Measurements from ENCODE around the gene GCA.

The GCA gene

GRCh38 chr2:162343824-162344616 is at the start of gene GCA:
Gene GCA, plus strand, starts transcription at chr2:162344132. Its CDS starts 117 bp downstream, at chr2:162344249.
- peak; percentile 71 for DNase-seq

- no peak for DNase-seq
Measured at GRCh38 chr2:162295009-162295408, 48.9 kb upstream of the GCA start.

- DNase-seq: peak; percentile 56
Measured at GRCh38 chr2:162297925-162298552, 45.9 kb upstream of the GCA start.

- no peak for DNase-seq
Measured at GRCh38 chr2:162298669-162299335, 45.1 kb upstream of the GCA start.

- no peak for DNase-seq
Measured at GRCh38 chr2:162300266-162300665, 43.7 kb upstream of the GCA start.

GRCh38 chr2:162301151-162301804 is 42.7 kb upstream of the GCA start:
- peak; percentile 48 for DNase-seq

GRCh38 chr2:162301877-162302276 is 42.1 kb upstream of the GCA start:
- DNase-seq: no peak

GRCh38 chr2:162305901-162306300 is 38.0 kb upstream of the GCA start:
- DNase-seq: no peak

GRCh38 chr2:162308747-162309503 is 35.0 kb upstream of the GCA start:
- DNase-seq: no peak

- DNase-seq: no peak
Measured at GRCh38 chr2:162312853-162313252, 31.1 kb upstream of the GCA start.

- no peak for DNase-seq
Measured at GRCh38 chr2:162315938-162316337, 28.0 kb upstream of the GCA start.

GRCh38 chr2:162316590-162316989 is 27.3 kb upstream of the GCA start:
- DNase-seq: no peak

GRCh38 chr2:162317058-162317742 is 26.7 kb upstream of the GCA start:
- no peak for DNase-seq

GRCh38 chr2:162317861-162318327 is 26.0 kb upstream of the GCA start:
- DNase-seq: peak; percentile 32

GRCh38 chr2:162318328-162319180 is 25.4 kb upstream of the GCA start, which contains the start of gene IFIH1:
Gene IFIH1, minus strand, starts transcription at chr2:162318684. Its CDS starts 377 bp downstream, at chr2:162318307.
- peak; percentile 66 for DNase-seq

GRCh38 chr2:162320864-162321517 is 22.9 kb upstream of the GCA start:
- no peak for DNase-seq

- DNase-seq: no peak
Measured at GRCh38 chr2:162324953-162325352, 19.0 kb upstream of the GCA start.

GRCh38 chr2:162327134-162327769 is 16.7 kb upstream of the GCA start:
- no peak for DNase-seq

- DNase-seq: no peak
Measured at GRCh38 chr2:162327806-162328205, 16.1 kb upstream of the GCA start.
